ENCODE results near the gene COA3. TPM values are rescaled to one million over a fixed set of nuclear protein-coding genes. Genes with fewer than 3 reads are reported as not detected.

The COA3 gene
- polyA plus RNA-seq, 4 donors = 59.1 to 167 (median 159) TPM

- DNase-seq (ENCODE audit: low read depth in 4 of 4, low spot score in 3 of 4) = no peak
Observed at GRCh38 chr17:42819939-42820535, 21.5 kb upstream of the COA3 start.

GRCh38 chr17:42818379-42818778, 19.9 kb upstream of the COA3 start:
- DNase-seq (ENCODE audit: low read depth in 4 of 4, low spot score in 3 of 4) = no peak

GRCh38 chr17:42817866-42818265, 19.4 kb upstream of the COA3 start:
- no peak for DNase-seq (ENCODE audit: low read depth in 4 of 4, low spot score in 3 of 4)

GRCh38 chr17:42814633-42815399, 16.3 kb upstream of the COA3 start:
- DNase-seq (ENCODE audit: low read depth in 4 of 4, low spot score in 3 of 4) = no peak

- DNase-seq (ENCODE audit: low read depth in 4 of 4, low spot score in 3 of 4) = no peak
Observed at GRCh38 chr17:42809250-42809649, 10.7 kb upstream of the COA3 start.

GRCh38 chr17:42806249-42806648, 7.7 kb upstream of the COA3 start:
- DNase-seq (ENCODE audit: low read depth in 4 of 4, low spot score in 3 of 4) = no peak

- no peak for DNase-seq (ENCODE audit: low read depth in 4 of 4, low spot score in 3 of 4)
Observed at GRCh38 chr17:42804918-42805367, 6.4 kb upstream of the COA3 start.

- DNase-seq (ENCODE audit: low read depth in 4 of 4, low spot score in 3 of 4) = no peak
Observed at GRCh38 chr17:42803074-42803883, 4.8 kb upstream of the COA3 start.

- no peak for DNase-seq (ENCODE audit: low read depth in 4 of 4, low spot score in 3 of 4)
Observed at GRCh38 chr17:42798011-42798382, 507 bp downstream of the COA3 start.

GRCh38 chr17:42797067-42798007, 1.2 kb downstream of the COA3 start:
- peak in 3 of 4 donors; percentile 44 to 63 (median 59) for DNase-seq (ENCODE audit: low read depth in 4 of 4, low spot score in 3 of 4)

- no peak for DNase-seq (ENCODE audit: low read depth in 4 of 4, low spot score in 3 of 4)
Observed at GRCh38 chr17:42796066-42796758, 2.3 kb downstream of the COA3 start.

GRCh38 chr17:42795465-42795864, 3.0 kb downstream of the COA3 start:
- DNase-seq (ENCODE audit: low read depth in 4 of 4, low spot score in 3 of 4) = no peak

GRCh38 chr17:42795061-42795460, 3.4 kb downstream of the COA3 start:
- DNase-seq (ENCODE audit: low read depth in 4 of 4, low spot score in 3 of 4) = no peak

- no peak for DNase-seq (ENCODE audit: low read depth in 4 of 4, low spot score in 3 of 4)
Observed at GRCh38 chr17:42792545-42792944, 6.0 kb downstream of the COA3 start.

GRCh38 chr17:42791948-42792347, 6.6 kb downstream of the COA3 start:
- no peak for DNase-seq (ENCODE audit: low read depth in 4 of 4, low spot score in 3 of 4)

- no peak for DNase-seq (ENCODE audit: low read depth in 4 of 4, low spot score in 3 of 4)
Observed at GRCh38 chr17:42787266-42787665, 11.2 kb downstream of the COA3 start.

- DNase-seq (ENCODE audit: low read depth in 4 of 4, low spot score in 3 of 4) = no peak
Observed at GRCh38 chr17:42784811-42785592, 13.5 kb downstream of the COA3 start.

- no peak for DNase-seq (ENCODE audit: low read depth in 4 of 4, low spot score in 3 of 4)
Observed at GRCh38 chr17:42784409-42784808, 14.1 kb downstream of the COA3 start.

GRCh38 chr17:42783791-42784138, 14.7 kb downstream of the COA3 start:
- no peak for DNase-seq (ENCODE audit: low read depth in 4 of 4, low spot score in 3 of 4)
